Measurements from ENCODE around the gene COPS9. TPM values are rescaled to one million over a fixed set of nuclear protein-coding genes. Genes with fewer than 3 reads are reported as not detected.

COPS9 gene
- total and polyA plus RNA-seq, 7 donors, result 235 to 458 (median 327) TPM

DNA sequence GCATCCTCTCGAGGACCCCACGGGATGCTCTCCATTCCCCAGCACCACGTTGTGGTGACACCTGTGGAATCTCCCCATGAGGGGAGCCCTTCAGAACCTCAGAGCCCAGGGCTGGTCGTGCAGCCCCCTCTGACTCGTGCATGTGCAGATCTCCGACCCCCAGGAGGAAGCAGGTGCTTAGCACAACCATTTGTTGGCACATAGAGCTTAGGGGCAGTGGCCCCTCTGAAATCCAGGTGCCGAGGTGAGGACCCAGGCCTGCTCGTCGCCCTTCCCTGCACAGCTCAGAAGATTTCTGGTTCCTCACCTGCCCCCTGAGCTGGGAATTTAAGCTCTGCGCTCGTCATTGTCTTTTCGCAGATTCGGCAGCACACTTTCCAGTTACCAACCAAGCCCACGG, 5.6 kb upstream of the COPS9 start:
- intact Hi-C loops (cut with DNase I), result loop anchor here (2.0 kb wide), 1 partner anchor 1107 kb away; no protein-coding TSS in a partner anchor
- H3K27ac ChIP-seq, result no peak overlapping the region
- no peaks in the 10 kb centered on the region for H3K9me3 ChIP-seq
- H3K4me1 ChIP-seq, result peaks cover 0 to 9% (median 3%) of the 10 kb centered on the region in 4 donors
- 77 to 84% methylated on average over 14 of the region's 14 CpGs for WGBS, 2 donors
- DNase-seq, result no peak
- peaks cover 0 to 19% (median 0%) of the 10 kb centered on the region in 3 donors for H3K27me3 ChIP-seq
- TF ChIP-seq POLR2A (IDR thresholded peaks at IDR 0.05) (no peak), EP300 (IDR thresholded peaks at IDR 0.05) (no peak)
- TF ChIP-seq, protein P1, sequence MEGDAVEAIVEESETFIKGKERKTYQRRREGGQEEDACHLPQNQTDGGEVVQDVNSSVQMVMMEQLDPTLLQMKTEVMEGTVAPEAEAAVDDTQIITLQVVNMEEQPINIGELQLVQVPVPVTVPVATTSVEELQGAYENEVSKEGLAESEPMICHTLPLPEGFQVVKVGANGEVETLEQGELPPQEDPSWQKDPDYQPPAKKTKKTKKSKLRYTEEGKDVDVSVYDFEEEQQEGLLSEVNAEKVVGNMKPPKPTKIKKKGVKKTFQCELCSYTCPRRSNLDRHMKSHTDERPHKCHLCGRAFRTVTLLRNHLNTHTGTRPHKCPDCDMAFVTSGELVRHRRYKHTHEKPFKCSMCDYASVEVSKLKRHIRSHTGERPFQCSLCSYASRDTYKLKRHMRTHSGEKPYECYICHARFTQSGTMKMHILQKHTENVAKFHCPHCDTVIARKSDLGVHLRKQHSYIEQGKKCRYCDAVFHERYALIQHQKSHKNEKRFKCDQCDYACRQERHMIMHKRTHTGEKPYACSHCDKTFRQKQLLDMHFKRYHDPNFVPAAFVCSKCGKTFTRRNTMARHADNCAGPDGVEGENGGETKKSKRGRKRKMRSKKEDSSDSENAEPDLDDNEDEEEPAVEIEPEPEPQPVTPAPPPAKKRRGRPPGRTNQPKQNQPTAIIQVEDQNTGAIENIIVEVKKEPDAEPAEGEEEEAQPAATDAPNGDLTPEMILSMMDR (IDR thresholded peaks at IDR 0.05), result no peak
- H3K4me3 ChIP-seq, result no peak overlapping the region
- H3K36me3 ChIP-seq, result no peaks in the 10 kb centered on the region

DNA sequence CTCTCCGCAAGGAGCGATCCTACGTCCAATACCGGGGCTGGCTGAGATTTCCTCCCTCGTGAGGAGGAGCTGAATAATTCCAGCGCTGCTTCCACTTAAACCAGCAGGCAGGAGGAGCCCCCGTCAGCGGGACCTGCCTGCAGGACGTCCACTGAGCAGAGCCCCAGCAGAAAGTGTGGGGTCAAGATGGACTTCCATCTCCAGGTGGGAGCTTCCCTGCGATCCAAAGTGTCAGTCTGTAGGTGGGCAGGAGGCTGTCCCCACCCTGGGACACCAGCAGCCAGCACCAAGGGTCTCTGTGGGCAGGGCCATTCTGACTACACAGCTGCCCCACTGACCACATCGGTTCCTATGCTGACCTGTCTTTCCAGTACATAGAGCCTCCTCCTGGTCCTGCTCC, 4.8 kb upstream of the COPS9 start:
- Histone ChIP-seq H3K4me1 (peaks cover 0 to 13% (median 7%) of the 10 kb centered on the region in 4 donors), H3K9me3 (no peaks in the 10 kb centered on the region), H3K36me3 (no peaks in the 10 kb centered on the region), H3K27ac (no peak overlapping the region), H3K27me3 (peaks cover 0 to 16% (median 0%) of the 10 kb centered on the region in 3 donors), H3K4me3 (no peak overlapping the region)
- intact Hi-C loops (cut with DNase I), result no loop called here
- 78 to 80% methylated on average over 11 of the region's 11 CpGs for WGBS, 2 donors
- TF ChIP-seq EP300 (IDR thresholded peaks at IDR 0.05), result no peak
- TF ChIP-seq POLR2AphosphoS5 (IDR thresholded peaks at IDR 0.05), result no peak
- TF ChIP-seq, protein P1 (IDR thresholded peaks at IDR 0.05), result no peak
- no peak for TF ChIP-seq POLR2A (IDR thresholded peaks at IDR 0.05)
- no peak for DNase-seq

DNA sequence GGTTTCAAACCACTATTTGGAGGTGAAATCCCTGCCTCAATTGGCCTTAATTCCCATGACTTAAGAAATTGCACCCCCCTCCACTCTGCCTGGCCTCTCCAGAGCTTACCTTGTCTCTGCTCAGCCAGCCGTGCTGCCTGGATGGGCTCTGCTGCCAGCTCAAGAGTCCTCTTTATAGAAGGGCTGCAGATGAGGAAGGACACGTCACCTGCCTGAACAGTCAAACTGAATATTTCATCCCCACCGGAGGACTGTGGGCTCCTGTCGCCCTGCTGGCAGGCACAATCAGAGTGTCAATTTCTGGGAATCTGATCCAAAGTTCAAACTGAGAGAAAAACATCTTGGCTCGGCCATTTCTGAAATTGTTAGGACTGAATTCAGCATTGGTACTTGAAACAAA, 4.4 kb upstream of the COPS9 start, which contains the start of gene OTOS:
TSS of gene OTOS (minus strand) at position 148 of the 400 bp plus-strand sequence. CDS start 332 bp downstream, outside the sequence.
- DNase-seq, result no peak
- WGBS, 2 donors, result 57 to 68% methylated on average over 5 of the region's 5 CpGs
- intact Hi-C loops (cut with DNase I), result no loop called here

DNA sequence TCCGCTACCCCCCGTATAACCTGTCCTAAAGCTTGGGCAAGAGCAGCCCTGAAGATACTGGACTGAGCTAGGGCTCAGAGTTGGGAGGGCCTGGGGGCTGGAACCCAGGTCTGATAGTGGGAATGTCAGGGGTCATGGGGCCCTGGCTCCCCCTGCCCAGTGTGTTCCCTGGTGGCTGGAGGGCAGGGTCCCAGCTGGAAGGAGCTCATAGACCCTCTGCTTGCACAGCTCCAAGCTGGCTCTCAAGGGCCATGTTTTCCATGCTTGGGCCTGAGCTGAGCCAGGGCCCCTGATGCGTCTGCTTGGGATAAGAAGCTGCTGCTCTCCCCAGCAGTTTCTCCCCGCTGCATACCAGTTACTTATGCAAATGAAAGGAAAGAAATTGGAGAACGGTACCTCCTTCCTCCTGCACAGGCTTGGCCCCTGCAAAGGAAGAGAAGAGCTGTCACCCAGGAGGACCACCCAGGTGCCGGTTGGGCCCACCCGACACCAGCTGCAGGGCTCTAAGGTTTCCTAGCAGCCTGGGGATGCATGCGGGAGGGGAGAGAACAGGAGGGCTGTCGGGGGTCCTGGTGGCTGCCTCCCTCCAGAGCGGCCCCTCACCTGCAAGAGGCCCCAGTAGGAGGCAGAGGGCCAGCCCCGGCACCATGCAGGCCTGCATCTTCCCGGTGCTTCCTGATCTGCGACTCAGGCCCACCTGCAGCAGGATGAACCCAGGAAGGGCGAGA, 3.7 kb upstream of the COPS9 start:
- Histone ChIP-seq H3K36me3 (no peaks in the 10 kb centered on the region), H3K4me3 (no peak overlapping the region), H3K9me3 (no peaks in the 10 kb centered on the region), H3K27ac (no peak overlapping the region), H3K4me1 (peaks cover 0 to 21% (median 14%) of the 10 kb centered on the region in 4 donors), H3K27me3 (peaks cover 0 to 10% (median 0%) of the 10 kb centered on the region in 3 donors)
- no peak for DNase-seq
- TF ChIP-seq POLR2A (IDR thresholded peaks at IDR 0.05) (no peak), EP300 (IDR thresholded peaks at IDR 0.05) (no peak), POLR2AphosphoS5 (IDR thresholded peaks at IDR 0.05) (no peak)
- TF ChIP-seq, protein P1 (IDR thresholded peaks at IDR 0.05), result no peak
- intact Hi-C loops (cut with DNase I), result loop anchor here (5.0 kb wide), 1 partner anchor 297 kb away; the partner anchor contains the start of gene GPC1
- 66 to 77% methylated on average over 14 of the region's 14 CpGs for WGBS, 2 donors

More for the DNA sequence above, 4.4 kb upstream of the COPS9 start, which contains the start of gene OTOS:
- Histone ChIP-seq H3K4me1 (peaks cover 0 to 14% (median 8%) of the 10 kb centered on the region in 4 donors), H3K27ac (no peak within 1 kb of the TSS), H3K9me3 (no peaks in the 10 kb centered on the region), H3K27me3 (peaks cover 0 to 12% (median 0%) of the 10 kb centered on the region in 3 donors), H3K36me3 (no peaks in the 10 kb centered on the region), H3K4me3 (no peak within 1 kb of the TSS)
- TF ChIP-seq, protein P1 (IDR thresholded peaks at IDR 0.05), result no peak
- no peak for TF ChIP-seq POLR2AphosphoS5 (IDR thresholded peaks at IDR 0.05)
- no peak for TF ChIP-seq POLR2A (IDR thresholded peaks at IDR 0.05)
- no peak for TF ChIP-seq EP300 (IDR thresholded peaks at IDR 0.05)

Measured in sigmoid colon (tissue), 7 donors.